Esophagus squamous epithelium (tissue), 4 donors: ENCODE measurements around the gene CCL20.

Source experiments
- POLR2A ChIP-seq, 4 donors: fragments of 450-650 bp; IDR thresholded peaks; one replicate each; pipeline ENCODE4 v1.6.1; 2017; ENCODE audit warnings: antibody characterized with exemption in 4 of 4, mild to moderate bottlenecking in 4 of 4, moderate library complexity in 3 of 4
- TF ChIP-seq, protein P1 (sequence below), 6 experiments: fragments of 450-650 bp in 4 of 6; fragments of 200-600 bp in 2 of 6; sonication (generic) in 2 of 6; IDR thresholded peaks; one replicate each; pipeline ENCODE4 v1.5.1; 2016 to 2019; ENCODE audit warnings: antibody characterized with exemption in 6 of 6, mild to moderate bottlenecking in 4 of 6, moderate library complexity in 4 of 6

DNA sequence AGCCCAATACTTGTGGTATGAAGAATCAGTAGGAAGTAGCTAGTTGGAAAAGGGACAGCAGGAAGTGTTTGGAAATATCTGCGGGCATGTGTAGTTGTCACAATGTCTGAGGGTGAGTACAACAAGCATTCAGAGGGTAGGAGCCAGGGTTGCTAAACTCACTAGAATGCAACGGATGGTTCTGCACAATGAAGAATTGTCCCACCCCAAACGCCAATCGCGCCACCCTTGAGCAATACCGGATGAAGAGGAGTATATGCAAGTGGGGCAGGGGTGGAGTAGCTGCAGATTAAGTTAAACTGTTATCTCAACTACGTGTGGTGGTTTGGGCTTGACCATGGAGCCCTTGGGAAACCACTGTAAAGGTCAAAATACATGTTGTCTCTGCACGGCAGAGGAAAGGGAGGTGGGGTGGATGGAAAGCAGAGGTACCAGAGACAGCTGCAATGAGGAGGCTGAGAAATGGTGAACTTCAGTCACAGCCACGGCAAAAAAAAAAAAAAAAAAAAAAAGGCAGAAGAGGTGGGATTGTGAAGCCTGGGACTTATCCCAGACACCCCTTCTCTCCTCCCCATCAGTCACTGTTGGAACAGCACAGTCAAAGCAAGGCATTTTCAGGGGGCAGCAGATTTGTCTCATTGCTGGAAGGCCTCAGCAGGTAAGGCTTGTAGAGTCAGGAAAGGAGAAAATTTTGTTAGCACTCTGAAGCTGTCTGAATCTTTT, 5.2 kb downstream of the CCL20 start:
- TF ChIP-seq POLR2A (IDR thresholded peaks at IDR 0.05): no peak
- TF ChIP-seq, protein P1, sequence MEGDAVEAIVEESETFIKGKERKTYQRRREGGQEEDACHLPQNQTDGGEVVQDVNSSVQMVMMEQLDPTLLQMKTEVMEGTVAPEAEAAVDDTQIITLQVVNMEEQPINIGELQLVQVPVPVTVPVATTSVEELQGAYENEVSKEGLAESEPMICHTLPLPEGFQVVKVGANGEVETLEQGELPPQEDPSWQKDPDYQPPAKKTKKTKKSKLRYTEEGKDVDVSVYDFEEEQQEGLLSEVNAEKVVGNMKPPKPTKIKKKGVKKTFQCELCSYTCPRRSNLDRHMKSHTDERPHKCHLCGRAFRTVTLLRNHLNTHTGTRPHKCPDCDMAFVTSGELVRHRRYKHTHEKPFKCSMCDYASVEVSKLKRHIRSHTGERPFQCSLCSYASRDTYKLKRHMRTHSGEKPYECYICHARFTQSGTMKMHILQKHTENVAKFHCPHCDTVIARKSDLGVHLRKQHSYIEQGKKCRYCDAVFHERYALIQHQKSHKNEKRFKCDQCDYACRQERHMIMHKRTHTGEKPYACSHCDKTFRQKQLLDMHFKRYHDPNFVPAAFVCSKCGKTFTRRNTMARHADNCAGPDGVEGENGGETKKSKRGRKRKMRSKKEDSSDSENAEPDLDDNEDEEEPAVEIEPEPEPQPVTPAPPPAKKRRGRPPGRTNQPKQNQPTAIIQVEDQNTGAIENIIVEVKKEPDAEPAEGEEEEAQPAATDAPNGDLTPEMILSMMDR (IDR thresholded peaks at IDR 0.05): no peak
